ENCODE results near the gene ADD1.
A peak's percentile ranks its signal among the peaks of the same experiment; 100 is the strongest.
"Not testable (repeated sequence)": the region's sequence is repeated elsewhere in the genome, so short reads cannot be mapped to it uniquely, and the experiment has no call there.

Gene ADD1

DNA sequence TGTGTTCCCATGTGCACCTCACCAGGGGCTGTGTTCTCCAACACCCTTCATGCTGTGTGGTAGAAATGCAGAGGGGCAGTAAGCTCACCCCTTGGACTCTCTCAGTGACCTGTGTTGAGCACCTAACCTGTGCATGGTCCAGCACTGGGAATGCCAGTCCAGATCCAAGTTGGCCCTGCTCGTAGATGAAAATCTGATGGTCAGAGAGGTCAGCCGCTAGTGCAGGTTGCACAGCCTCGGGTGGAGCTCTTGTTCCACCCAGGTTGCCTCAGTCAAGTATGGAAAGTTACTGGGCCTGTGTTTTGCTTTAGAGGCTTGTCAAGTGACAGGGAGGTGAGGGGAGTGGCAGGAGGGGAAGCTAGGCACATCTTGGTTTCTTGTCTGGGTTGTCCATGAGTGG is 68.2 kb downstream of the ADD1 start:
- DNase-seq (ENCODE audit: low read depth) = no peak
- no peak overlapping the region for H3K4me3 ChIP-seq (ENCODE audit: low read length)
- no peak for TF ChIP-seq CTCF (IDR thresholded peaks at IDR 0.05; ENCODE audit: insufficient read depth, low read depth, low read length, missing control alignments)

DNA sequence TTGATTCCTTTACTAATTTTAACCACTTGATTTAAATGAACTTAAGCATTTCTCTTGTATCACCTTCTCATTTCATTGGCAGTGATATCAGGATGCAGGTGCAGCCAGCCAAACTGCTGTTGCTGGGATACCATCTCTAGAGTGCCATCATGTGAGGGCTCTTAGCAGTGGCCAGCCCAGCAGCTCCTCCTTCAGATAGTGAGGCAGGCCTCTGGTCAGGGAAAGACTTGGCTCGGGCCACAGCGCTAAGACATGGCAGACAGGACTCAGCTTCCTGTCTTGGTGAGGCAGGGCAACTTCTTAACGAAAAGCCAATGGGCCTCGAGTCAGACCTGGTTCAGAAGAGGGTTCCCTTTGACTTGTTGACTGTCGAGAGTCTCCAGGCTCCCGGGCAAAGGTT is 69.5 kb downstream of the ADD1 start:
- H3K4me3 ChIP-seq (ENCODE audit: low read length) = no peak overlapping the region
- no peak for TF ChIP-seq CTCF (IDR thresholded peaks at IDR 0.05; ENCODE audit: insufficient read depth, low read depth, low read length, missing control alignments)
- DNase-seq (ENCODE audit: low read depth) = no peak

DNA sequence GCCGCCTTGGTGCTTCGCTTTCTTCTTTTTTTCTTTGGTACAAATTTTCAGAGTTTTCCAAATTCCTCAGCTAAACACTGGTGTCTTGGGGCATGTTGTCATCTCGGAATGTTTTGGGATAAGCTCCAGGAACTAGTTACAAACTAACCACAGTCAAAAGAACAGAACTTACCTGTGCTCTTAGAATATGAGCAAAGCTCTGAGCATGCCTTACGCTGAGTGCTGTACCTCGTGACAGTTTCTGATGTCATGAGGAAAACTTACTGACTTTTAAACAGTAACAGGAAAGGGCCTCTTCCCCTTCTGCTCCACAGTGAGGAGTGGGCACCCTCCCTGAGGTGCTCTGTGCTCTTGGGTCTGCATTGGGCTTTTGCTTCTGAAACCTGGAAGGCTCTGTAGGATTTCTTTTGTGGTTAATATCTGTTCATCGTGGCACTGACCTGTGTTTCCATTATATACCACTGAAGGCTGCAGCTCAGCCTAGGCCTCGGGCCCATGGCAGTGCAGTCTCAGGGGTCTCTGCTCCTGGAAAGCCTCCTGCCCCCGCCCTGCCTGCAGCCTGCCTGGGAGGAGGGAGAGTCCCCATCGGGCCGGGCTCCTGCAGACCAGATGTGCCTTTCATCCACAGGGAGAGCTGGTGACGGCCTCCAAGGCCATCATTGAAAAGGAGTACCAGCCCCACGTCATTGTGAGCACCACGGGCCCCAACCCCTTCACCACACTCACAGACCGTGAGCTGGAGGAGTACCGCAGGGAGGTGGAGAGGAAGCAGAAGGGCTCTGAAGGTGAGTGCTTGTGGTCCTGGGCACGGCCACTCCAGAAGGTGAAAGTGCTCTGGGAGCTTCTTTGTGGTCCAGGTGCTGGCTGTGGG is 70.8 kb downstream of the ADD1 start:
- no peak overlapping the region for H3K4me3 ChIP-seq (ENCODE audit: low read length)
- no peak for TF ChIP-seq CTCF (IDR thresholded peaks at IDR 0.05; ENCODE audit: insufficient read depth, low read depth, low read length, missing control alignments)
- DNase-seq (ENCODE audit: low read depth) = no peak

DNA sequence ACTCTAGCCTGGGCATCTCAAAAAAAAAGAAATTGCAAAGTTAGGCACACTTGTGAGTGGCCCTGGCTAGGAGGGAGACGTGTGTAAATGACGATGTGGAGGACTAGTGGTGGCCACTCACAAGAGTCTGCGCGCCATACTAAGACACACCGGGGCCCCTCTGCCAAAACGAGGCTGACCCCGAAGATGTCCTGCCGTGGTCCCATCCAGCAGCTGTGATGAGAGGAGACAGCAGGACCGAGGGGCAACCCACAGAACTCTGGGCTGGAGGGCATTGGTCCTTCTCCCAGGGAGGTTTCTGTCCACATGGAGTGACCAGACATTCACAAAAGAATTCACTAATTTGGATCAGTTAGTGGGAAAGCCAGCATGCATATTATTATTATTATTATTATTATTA is 72.1 kb downstream of the ADD1 start:
- no peak overlapping the region for H3K4me3 ChIP-seq (ENCODE audit: low read length)
- no peak for DNase-seq (ENCODE audit: low read depth)
- no peak for TF ChIP-seq CTCF (IDR thresholded peaks at IDR 0.05; ENCODE audit: insufficient read depth, low read depth, low read length, missing control alignments)

- not testable (repeated sequence) for H3K4me3 ChIP-seq (ENCODE audit: low read length)
These were observed 73.1 kb downstream of the ADD1 start for GRCh38 chr4:2916696-2917095.

DNA sequence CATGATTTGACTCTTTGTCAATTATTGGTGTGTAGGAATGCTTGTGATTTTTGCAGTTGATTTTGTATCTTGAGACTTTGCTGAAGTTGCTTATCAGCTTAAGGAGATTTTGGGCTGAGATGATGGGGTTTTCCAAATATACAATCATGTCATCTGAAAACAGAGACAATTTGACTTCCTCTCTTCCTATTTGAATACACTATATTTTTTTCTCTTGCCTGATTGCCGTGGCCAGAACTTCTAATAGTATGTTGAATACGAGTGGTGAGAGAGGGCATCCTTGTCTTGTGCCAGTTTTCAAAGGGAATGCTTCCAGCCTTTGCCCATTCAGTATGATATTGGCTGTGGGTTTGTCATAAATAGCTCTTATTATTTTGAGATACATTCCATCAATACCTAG is 74.7 kb downstream of the ADD1 start:
- DNase-seq (ENCODE audit: low read depth); H3K4me3 ChIP-seq (ENCODE audit: low read length): not testable (repeated sequence)

More at GRCh38 chr4:2916696-2917095, 73.1 kb downstream of the ADD1 start:
- DNase-seq (ENCODE audit: low read depth) = not testable (repeated sequence)

GRCh38 chr4:2918714-2919113 is 75.1 kb downstream of the ADD1 start:
- H3K4me3 ChIP-seq (ENCODE audit: low read length); DNase-seq (ENCODE audit: low read depth): not testable (repeated sequence)

DNA sequence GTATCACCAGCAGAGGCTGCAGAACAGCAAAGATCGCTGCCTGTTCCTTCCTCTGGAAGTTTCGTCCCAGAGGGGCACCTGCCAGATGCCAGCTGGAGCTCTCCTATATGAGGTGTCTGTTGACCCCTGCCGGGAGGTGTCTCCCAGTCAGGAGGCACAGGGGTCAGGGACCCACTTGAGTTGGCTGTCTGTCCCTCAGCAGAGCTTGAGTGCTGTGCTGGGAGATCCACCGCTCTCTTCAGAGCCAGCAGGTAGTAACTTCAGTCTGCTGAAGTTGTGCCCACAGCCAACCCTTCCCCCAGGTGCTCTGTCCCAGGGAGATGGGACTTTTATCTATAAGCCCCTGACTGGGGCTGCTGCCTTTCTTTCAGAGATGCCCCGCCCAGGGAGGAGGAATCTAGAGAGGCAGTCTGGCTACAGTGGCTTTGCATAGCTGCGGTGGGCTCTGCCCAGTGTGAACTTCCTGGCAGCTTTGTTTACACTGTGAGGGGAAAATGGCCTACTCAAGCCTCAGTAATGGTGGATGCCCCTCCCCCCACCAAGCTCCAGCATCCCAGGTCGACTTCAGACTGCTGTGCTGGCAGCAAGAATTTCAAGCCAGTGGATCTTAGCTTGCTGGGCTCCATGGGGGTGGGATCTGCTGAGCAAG is 78.9 kb downstream of the ADD1 start:
- not testable (repeated sequence) for DNase-seq (ENCODE audit: low read depth); H3K4me3 ChIP-seq (ENCODE audit: low read length)

DNA sequence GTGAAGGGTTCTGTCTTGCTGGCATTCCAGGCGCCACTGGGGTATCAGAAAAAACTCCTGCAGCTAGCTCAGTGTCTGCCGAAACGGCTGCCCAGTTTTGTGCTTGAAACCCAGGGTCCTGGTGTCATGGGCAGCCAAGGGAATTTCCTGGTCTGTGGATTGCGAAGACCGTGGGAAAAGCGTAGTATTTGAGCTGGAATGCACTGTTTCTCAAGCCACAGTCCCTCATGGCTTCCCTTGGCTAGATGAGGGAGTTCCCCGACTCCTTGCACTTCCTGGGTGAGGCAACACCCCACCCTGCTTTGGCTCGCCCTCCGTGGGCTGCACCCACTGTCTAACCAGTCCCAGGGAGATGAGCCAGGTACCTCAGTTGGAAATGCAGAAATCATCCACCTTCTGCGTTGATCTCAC is 79.5 kb downstream of the ADD1 start:
- peak; percentile 82 for DNase-seq (ENCODE audit: low read depth)
- TF ChIP-seq CTCF (IDR thresholded peaks at IDR 0.05; ENCODE audit: insufficient read depth, low read depth, low read length, missing control alignments) = no peak
- no peak overlapping the region for H3K4me3 ChIP-seq (ENCODE audit: low read length)
